ENCODE measurements around the gene MAD1L1.

The MAD1L1 gene

DNA sequence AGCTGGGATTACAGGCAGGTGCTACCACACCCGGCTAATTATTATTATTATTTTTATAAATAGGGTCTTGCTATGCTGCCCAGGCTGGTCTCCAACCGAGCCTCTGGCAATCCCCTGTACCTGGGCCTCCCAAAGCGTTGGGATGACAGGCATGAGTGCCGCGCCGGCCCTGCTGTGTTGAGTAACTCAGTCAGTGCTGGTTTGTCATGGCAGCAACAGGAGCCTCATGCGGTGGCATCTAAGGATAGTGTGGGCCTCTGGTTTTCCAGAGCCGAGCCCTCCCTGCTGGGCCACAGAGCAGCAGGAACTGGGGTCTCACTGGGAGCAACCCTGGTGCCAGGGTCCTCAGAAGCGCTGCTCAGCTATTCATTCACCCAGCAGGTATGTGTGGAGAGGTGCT lies 318.0 kb downstream of the MAD1L1 start:
- no peak overlapping the region for H3K4me3 ChIP-seq (ENCODE audit: low read length)
- DNase-seq (ENCODE audit: low read depth), result no peak
- TF ChIP-seq, protein P1, sequence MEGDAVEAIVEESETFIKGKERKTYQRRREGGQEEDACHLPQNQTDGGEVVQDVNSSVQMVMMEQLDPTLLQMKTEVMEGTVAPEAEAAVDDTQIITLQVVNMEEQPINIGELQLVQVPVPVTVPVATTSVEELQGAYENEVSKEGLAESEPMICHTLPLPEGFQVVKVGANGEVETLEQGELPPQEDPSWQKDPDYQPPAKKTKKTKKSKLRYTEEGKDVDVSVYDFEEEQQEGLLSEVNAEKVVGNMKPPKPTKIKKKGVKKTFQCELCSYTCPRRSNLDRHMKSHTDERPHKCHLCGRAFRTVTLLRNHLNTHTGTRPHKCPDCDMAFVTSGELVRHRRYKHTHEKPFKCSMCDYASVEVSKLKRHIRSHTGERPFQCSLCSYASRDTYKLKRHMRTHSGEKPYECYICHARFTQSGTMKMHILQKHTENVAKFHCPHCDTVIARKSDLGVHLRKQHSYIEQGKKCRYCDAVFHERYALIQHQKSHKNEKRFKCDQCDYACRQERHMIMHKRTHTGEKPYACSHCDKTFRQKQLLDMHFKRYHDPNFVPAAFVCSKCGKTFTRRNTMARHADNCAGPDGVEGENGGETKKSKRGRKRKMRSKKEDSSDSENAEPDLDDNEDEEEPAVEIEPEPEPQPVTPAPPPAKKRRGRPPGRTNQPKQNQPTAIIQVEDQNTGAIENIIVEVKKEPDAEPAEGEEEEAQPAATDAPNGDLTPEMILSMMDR (conservative IDR thresholded peaks at IDR 0.05; ENCODE audit: low read length), result no peak

DNA sequence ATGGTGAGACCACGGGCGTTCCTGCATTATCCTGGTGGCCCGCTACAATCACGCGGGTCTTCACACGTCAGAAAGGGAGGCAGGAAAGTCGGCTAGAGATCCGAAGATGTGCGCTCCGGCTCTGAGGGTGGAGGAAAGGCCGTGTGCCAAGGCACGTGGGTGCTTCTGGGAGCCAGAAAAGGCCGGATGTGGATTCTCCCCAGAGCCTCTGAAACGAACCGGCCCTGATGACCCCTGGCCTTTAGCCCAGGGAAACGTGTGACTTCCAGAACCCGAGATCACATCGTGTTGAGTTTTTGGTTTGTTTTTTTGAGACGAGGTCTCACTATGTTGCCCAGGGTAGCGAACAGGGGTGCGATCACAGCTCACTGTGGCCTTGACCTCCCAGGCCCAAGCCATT lies 318.4 kb downstream of the MAD1L1 start:
- no peak overlapping the region for H3K4me3 ChIP-seq (ENCODE audit: low read length)
- TF ChIP-seq, protein P1 (conservative IDR thresholded peaks at IDR 0.05; ENCODE audit: low read length), result no peak
- DNase-seq (ENCODE audit: low read depth), result no peak

DNA sequence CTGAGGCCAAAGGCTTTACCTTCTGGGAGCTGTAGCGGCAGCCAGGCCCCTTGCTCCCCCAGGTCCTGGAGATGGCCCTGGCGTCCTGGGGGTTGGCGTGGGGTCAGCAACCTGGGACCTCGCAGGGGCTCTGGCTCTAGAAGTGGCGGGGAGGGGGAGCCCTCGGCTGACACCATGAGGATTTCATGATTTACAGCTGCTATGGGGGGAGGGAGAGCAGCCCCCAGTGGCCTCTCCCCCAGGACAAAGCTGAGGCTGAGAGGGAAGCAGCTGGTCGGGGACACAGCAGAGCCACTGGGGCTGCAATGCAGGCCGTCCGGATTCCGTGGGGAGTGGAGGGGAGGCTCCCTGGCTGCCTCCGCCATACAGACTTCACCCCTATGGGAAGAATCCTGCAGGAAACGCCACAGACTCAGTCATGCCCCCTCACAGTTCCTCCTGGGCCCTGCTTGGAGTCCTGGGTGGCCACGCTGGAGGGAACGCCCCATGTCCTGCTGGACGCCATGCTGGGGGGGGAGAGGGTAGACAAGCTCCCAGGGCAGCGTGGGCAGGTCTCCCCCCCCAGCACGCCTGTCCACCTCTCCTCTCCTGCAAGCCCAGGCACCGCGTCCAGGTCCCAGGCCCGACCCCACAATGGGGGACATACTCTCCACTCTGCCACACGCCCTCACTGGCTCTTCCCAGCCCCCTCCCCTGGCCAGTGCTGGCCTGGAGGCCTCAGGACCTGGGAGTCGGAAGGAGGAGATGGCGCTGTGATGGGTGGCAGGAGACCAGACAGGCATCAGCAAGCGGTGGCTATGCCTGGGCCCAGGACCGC lies 319.1 kb downstream of the MAD1L1 start:
- TF ChIP-seq, protein P1 (conservative IDR thresholded peaks at IDR 0.05; ENCODE audit: low read length), result no peak
- no peak overlapping the region for H3K4me3 ChIP-seq (ENCODE audit: low read length)
- no peak for DNase-seq (ENCODE audit: low read depth)

DNA sequence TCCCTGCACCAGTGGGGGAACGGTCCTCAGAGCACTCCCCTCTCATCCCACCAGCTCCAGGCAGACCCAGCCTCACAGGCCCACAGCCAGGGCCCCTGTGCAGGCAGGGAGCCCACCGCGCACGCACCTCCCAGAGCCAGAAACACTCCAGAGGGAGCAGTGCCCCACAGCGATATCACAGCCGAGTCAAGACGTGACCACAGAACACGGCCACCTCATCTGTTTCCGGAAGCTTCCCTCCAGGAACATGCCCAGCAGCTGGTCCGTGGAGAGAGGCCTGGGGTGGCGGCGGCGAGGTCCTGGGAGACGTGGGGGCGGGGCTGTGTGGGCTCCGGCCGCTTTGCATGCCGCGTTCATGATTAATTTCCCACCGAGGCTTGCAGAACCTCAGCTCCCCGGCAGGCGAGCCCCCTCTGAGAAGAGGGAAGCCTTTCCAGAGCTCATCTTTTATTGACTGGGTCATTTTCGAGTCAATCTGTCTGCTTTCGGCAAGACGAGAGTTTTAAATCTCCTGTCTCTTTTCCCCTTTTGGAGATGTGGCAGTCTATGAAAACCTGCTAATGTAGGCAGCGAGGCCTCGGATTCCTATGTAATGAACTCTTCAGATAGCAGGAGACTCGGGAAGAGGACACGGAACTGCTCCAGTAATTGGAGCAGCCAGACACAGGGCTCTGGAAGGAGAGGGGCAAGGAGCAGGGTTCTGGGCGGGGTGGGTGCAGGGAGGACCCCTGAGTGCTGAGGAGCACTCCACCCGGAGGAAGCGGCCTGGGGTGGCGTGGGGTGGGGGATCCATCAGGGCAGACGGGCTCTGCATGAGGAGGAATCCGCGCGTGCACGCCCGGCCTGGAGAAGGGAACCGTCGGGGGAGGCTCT lies 319.9 kb downstream of the MAD1L1 start:
- TF ChIP-seq, protein P1 (conservative IDR thresholded peaks at IDR 0.05; ENCODE audit: low read length), result peak; percentile 34

DNA sequence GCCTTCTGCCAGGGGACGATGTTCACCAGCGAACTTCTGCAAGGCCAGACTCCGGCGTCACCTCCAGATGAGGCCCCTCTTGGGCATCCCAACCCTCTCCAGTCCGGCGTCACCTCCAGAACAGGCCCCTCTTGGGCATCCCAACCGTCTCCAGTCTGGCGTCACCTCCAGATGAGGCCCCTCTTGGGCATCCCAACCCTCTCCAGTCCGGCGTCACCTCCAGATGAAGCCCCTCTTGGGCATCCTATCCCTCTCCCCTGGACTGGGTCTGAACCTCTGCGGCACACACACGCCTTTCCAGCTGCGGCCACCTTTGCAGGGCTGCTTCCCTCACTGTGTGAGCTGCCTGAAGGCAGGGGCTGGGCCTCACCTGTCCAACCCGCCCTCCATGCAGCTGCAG lies 321.2 kb downstream of the MAD1L1 start:
- H3K4me3 ChIP-seq (ENCODE audit: low read length), result no peak overlapping the region
- TF ChIP-seq, protein P1 (conservative IDR thresholded peaks at IDR 0.05; ENCODE audit: low read length), result no peak
- DNase-seq (ENCODE audit: low read depth), result no peak

More for the DNA sequence above, 319.9 kb downstream of the MAD1L1 start:
- DNase-seq (ENCODE audit: low read depth), result peak; percentile 82
- H3K4me3 ChIP-seq (ENCODE audit: low read length), result no peak overlapping the region

DNA sequence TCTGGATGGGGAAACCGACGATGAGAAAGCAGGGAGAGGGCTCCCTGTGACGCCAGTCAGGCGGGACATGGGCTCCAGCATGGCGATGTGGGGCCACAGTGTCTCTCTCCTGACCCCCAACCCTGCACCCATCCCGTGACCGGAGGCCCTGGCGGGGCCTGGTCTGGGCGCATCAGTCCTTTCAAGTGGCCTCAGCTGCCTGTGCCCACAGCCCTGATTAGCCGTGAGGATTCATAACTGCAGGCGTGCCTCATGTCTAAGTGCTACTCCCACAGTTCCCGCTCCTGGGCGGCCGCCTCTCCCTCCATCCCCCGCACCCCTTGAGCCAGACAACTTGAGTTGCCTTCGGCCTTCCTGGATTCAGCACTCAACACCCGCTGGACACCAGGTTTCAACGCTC lies 321.9 kb downstream of the MAD1L1 start:
- TF ChIP-seq, protein P1 (conservative IDR thresholded peaks at IDR 0.05; ENCODE audit: low read length), result no peak
- DNase-seq (ENCODE audit: low read depth), result no peak
- H3K4me3 ChIP-seq (ENCODE audit: low read length), result no peak overlapping the region
